Activated T-cell treated with anti-CD3 and anti-CD28 coated beads for 24 hours (primary cell): Measurements from ENCODE around the gene ICE1.

Experiments used
- DNase-seq: peaks from one replicate; pipeline ENCODE4 v3.0.0-alpha.2; 2020; ENCODE audit warnings: low read depth

Gene ICE1

GRCh38 chr5:5534333-5534732 is 111.9 kb downstream of the ICE1 start:
- no peak for DNase-seq

DNA sequence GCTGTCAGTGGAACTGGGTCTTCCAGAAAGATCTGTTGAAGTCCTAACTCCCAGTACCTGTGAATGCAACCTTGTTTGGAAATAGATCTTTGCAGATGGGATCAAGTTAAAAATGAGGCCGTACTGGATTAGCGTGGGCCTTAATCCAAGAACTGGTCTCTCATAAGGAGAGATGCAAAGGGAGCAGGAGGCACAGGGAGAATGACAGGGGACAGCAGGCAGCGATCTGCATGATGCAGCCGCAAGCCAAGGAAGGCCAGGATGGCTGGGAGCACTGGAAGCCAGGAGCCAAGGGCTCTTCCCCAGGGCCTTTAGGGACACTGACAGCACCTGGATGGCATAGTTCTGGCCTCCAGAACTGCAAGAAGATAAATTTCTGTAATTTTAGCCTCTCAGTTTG is 114.4 kb downstream of the ICE1 start:
- DNase-seq, result no peak

- DNase-seq, result no peak
Measured at GRCh38 chr5:5537426-5537825, 114.9 kb downstream of the ICE1 start.

- no peak for DNase-seq
Measured at GRCh38 chr5:5539590-5539989, 117.1 kb downstream of the ICE1 start.
